ENCODE results near the gene CNN3. TPM values are rescaled to one million over a fixed set of nuclear protein-coding genes. Genes with fewer than 3 reads are reported as not detected.
A peak's percentile ranks its signal among the peaks of the same experiment; 100 is the strongest.

Gene CNN3
- total RNA-seq, 1 donor, result 316 TPM

DNA sequence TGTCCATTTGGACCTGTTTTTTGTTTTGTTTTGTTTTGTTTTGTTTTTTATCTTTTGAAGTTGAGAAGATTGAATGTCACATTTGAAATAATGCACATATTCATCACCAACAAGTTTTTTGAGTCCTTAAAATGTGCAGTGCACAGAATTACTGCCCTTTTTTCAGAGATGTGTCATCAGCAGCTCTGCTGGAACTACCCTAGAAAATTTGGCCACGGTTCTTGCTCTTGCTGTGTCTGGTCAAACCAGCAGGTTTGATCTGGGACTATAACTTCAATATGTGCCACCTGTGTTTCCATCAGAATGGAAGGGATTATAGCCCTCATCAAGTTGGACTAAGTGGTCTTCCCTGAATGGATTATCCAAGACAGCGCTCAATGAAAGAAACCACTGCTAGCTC lies 24.1 kb upstream of the CNN3 start:
- DNase-seq (ENCODE audit: insufficient read length, low spot score, missing footprints), result no peak
- Histone ChIP-seq H3K79me2 (ENCODE audit: insufficient read depth, low read length) (no peaks in the 10 kb centered on the region), H4K20me1 (ENCODE audit: insufficient read depth, low read length) (no peaks in the 10 kb centered on the region), H3K9me3 (ENCODE audit: low read depth, low read length) (no peaks in the 10 kb centered on the region), H3K4me1 (ENCODE audit: insufficient read depth, low read length) (peaks cover 24% of the 10 kb centered on the region), H3K27ac (ENCODE audit: low read depth, low read length) (no peak overlapping the region), H3K36me3 (ENCODE audit: insufficient read depth, low read length) (no peaks in the 10 kb centered on the region), H3K27me3 (ENCODE audit: insufficient read depth, low read length) (no peaks in the 10 kb centered on the region), H2AFZ (ENCODE audit: low read length) (no peak overlapping the region), H3K4me3 (ENCODE audit: insufficient read depth, low read length) (no peak overlapping the region), H3K4me2 (ENCODE audit: insufficient read depth, low read length) (no peak overlapping the region)
- TF ChIP-seq, protein P1, sequence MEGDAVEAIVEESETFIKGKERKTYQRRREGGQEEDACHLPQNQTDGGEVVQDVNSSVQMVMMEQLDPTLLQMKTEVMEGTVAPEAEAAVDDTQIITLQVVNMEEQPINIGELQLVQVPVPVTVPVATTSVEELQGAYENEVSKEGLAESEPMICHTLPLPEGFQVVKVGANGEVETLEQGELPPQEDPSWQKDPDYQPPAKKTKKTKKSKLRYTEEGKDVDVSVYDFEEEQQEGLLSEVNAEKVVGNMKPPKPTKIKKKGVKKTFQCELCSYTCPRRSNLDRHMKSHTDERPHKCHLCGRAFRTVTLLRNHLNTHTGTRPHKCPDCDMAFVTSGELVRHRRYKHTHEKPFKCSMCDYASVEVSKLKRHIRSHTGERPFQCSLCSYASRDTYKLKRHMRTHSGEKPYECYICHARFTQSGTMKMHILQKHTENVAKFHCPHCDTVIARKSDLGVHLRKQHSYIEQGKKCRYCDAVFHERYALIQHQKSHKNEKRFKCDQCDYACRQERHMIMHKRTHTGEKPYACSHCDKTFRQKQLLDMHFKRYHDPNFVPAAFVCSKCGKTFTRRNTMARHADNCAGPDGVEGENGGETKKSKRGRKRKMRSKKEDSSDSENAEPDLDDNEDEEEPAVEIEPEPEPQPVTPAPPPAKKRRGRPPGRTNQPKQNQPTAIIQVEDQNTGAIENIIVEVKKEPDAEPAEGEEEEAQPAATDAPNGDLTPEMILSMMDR (IDR thresholded peaks at IDR 0.05; ENCODE audit: extremely low read depth, low read depth, low read length), result no peak

DNA sequence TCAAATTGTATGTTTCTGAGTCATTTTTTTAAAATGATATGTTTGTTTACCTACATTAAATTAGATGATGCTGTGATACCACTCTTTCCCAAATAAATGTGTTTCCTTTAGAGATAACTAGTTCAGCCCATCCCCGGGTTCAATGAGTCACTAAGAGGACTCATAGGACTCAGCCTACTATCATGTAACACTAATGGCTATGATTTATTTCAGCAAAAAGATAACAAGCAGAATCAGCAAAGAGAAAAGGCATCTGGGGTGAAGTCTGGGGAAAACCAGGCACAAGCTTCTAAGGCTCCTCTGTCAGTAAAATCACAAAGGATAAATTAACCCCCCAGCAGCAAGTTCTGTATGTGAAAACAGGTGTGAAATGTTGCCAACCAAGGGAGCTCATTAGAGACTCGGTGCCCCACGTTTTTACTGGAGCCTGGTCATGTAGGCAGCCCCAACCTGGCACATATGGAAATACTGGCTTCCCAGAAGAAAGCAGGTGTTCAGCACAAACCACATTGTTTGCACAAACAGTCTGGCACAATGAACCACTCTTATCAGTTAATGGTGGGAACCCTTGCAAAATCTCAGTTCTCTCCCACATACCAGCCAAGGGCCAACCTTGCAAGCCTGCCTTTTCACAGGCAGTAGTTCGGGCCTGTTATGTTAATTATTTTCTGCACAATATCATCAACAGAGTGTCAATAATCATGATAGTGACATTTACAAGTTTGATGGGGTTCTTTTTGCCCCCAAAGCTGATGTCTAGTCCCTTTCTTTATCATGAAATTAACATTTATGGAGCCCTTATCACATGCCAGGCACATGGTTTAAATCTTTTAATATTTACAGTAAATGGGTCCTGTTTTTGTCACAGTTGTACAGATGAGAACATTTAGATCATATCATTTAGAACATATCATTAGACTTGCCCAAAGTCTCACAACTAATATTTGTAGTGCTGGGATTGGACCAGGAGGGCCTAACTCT lies 23.1 kb upstream of the CNN3 start:
- Histone ChIP-seq H3K36me3 (ENCODE audit: insufficient read depth, low read length) (no peaks in the 10 kb centered on the region), H3K4me2 (ENCODE audit: insufficient read depth, low read length) (no peak overlapping the region), H3K27ac (ENCODE audit: low read depth, low read length) (peak overlapping the region; percentile 14), H2AFZ (ENCODE audit: low read length) (no peak overlapping the region), H3K4me1 (ENCODE audit: insufficient read depth, low read length) (peaks cover 24% of the 10 kb centered on the region), H3K4me3 (ENCODE audit: insufficient read depth, low read length) (no peak overlapping the region), H3K9me3 (ENCODE audit: low read depth, low read length) (no peaks in the 10 kb centered on the region), H4K20me1 (ENCODE audit: insufficient read depth, low read length) (no peaks in the 10 kb centered on the region), H3K79me2 (ENCODE audit: insufficient read depth, low read length) (no peaks in the 10 kb centered on the region), H3K27me3 (ENCODE audit: insufficient read depth, low read length) (no peaks in the 10 kb centered on the region)
- DNase-seq (ENCODE audit: insufficient read length, low spot score, missing footprints), result peak; percentile 65
- TF ChIP-seq, protein P1 (IDR thresholded peaks at IDR 0.05; ENCODE audit: extremely low read depth, low read depth, low read length), result no peak

DNA sequence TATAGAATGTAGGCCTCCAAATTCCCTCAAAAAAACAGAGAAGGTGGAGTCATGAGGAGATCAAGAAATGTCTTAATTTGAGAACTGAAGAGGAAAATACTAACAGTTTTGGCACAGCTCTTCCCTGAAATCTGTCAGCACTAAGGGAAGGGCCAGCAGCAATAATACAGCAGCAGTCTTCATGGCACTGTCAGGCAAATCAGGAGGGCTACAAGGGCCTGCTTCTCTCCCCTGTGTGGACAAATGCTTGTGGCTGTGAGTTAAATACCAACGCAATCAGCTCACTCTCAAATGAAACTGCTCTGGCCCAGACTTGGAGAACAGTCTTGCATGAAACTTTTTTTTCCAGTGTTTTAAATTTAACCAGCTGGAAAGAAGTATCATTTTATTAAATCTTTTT lies 20.5 kb upstream of the CNN3 start:
- Histone ChIP-seq H3K9me3 (ENCODE audit: low read depth, low read length) (no peaks in the 10 kb centered on the region), H3K4me3 (ENCODE audit: insufficient read depth, low read length) (no peak overlapping the region), H2AFZ (ENCODE audit: low read length) (no peak overlapping the region), H3K27ac (ENCODE audit: low read depth, low read length) (no peak overlapping the region), H3K79me2 (ENCODE audit: insufficient read depth, low read length) (no peaks in the 10 kb centered on the region), H3K27me3 (ENCODE audit: insufficient read depth, low read length) (no peaks in the 10 kb centered on the region), H3K4me1 (ENCODE audit: insufficient read depth, low read length) (peaks cover 19% of the 10 kb centered on the region), H3K36me3 (ENCODE audit: insufficient read depth, low read length) (no peaks in the 10 kb centered on the region), H3K4me2 (ENCODE audit: insufficient read depth, low read length) (no peak overlapping the region), H4K20me1 (ENCODE audit: insufficient read depth, low read length) (no peaks in the 10 kb centered on the region)
- peak; percentile 89 for DNase-seq (ENCODE audit: insufficient read length, low spot score, missing footprints)
- TF ChIP-seq, protein P1 (IDR thresholded peaks at IDR 0.05; ENCODE audit: extremely low read depth, low read depth, low read length), result no peak

DNA sequence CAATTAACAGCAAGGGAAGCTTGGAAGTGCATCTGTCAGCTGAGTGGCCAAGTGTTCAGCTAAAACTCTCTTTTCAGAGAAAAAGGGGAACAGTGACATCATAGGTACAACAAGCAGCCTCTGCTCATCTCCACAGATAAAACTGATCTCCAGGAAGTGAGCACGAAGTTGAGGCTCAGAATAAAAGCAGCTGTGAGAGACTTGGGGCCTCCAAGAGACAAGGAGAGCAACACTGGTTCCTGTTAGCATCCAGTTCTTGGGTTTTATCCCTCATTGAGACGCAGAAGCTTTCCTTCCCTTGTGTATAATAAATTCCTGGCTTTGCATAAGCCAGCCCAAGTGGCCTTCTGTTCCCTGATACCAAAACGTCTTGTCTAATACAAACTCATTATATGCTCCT lies 20.0 kb upstream of the CNN3 start:
- Histone ChIP-seq H3K27me3 (ENCODE audit: insufficient read depth, low read length) (no peaks in the 10 kb centered on the region), H3K4me3 (ENCODE audit: insufficient read depth, low read length) (no peak overlapping the region), H3K9me3 (ENCODE audit: low read depth, low read length) (no peaks in the 10 kb centered on the region), H3K4me2 (ENCODE audit: insufficient read depth, low read length) (no peak overlapping the region), H3K4me1 (ENCODE audit: insufficient read depth, low read length) (peaks cover 19% of the 10 kb centered on the region), H3K79me2 (ENCODE audit: insufficient read depth, low read length) (no peaks in the 10 kb centered on the region), H2AFZ (ENCODE audit: low read length) (no peak overlapping the region), H3K36me3 (ENCODE audit: insufficient read depth, low read length) (no peaks in the 10 kb centered on the region), H4K20me1 (ENCODE audit: insufficient read depth, low read length) (no peaks in the 10 kb centered on the region), H3K27ac (ENCODE audit: low read depth, low read length) (no peak overlapping the region)
- DNase-seq (ENCODE audit: insufficient read length, low spot score, missing footprints), result no peak
- TF ChIP-seq, protein P1 (IDR thresholded peaks at IDR 0.05; ENCODE audit: extremely low read depth, low read depth, low read length), result no peak

Measured in osteoblast (primary cell).